ENCODE measurements around the gene CDCA8.

DNA sequence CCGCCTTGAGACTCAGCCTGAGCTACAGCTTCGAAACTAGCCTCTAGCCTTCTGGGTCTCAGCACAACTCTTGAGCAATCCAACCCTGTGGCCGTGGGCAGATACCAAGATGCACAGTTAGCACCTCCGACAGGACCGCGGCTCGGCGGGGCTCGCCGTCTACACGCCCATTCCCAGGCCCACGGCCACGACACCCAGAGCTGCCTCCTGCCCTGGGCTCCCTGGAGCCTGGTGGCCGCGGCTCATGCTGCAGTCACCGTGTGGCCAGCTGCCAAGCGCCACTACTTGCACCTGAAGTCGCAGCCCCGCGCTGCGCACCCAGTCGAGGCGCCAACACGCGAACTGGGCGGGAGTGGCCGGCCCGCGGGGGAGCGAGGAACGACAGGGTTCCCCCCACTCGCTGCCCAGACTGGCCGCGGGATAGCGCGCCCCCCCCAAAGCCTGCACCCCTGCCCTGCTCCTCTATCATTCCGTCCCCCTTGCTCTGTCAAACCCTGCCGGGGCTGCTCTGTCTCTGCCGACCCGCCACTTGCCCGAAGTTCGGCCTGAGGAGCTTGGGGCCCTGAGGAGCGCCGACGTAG, 729 bp upstream of the CDCA8 start:
- TF ChIP-seq CTCF (IDR thresholded peaks at IDR 0.05) (no peak), POLR2A (IDR thresholded peaks at IDR 0.05; ENCODE audit: low read depth) (no peak), POLR2AphosphoS5 (IDR thresholded peaks at IDR 0.05) (no peak), EP300 (IDR thresholded peaks at IDR 0.05) (no peak)

All from esophagus muscularis mucosa (tissue), 4 donors.